ENCODE results near the gene FAM117A. TPM values are rescaled to one million over a fixed set of nuclear protein-coding genes. Genes with fewer than 3 reads are reported as not detected.
A peak's percentile ranks its signal among the peaks of the same experiment; 100 is the strongest.

Gene FAM117A
- total RNA-seq, 2 donors from 2014 or later, result 15.1 to 15.5 TPM

DNA sequence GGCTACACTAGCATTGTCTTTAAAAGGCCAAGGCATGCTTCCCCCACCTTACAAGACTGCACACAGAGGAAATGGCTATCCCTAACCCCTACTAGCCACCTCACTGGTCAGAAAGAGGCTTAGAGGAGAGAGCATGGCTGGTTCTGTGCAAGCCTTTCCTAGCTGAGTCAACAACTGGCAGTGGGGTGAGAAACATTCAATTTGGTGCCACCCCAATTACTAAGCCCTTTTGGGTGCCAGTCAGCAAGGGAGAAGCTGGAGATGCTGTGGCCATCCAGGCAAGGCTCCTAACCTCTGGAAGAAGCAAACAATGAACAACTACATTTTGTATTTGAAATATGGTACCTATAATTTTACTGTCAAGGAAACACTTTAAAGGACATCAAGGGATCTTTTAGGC, 19.9 kb upstream of the FAM117A start:
- no peak for DNase-seq (ENCODE audit: low spot score)

DNA sequence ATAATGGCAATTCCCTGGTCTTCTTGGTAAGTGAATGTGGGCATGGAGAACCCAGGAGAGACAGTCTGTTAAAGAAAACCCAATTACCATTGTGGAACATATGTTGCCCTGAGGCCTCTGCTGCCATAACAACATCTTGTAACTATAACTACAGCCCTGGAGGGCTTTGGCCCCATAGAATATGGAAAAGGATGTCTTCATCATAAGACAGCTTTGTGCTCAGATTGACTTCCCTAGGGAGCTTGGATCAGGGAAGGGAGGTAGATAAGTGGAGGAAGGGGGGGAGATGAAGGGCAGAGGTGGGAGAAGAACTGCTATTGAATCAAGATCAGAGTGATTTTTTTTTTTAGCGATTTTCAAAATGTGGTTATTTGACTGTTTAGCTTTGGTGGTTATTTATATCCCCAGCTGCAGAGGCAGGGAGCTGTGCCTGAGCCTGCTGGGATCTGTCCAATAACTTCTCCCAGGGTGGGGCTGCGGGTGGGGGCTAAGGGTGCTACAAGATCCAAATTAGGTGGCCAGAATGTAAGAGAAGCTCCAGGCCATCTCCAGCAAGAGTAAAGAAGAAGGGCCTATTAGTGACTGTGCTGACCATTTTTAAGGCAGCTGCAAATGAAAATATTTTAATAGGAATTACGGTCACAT, 19.3 kb upstream of the FAM117A start:
- Histone ChIP-seq H3K9me3 (no peaks in the 10 kb centered on the region), H3K4me1 (peaks cover 0 to 45% of the 10 kb centered on the region in 2 donors), H3K4me3 (no peak overlapping the region), H3K27me3 (no peaks in the 10 kb centered on the region), H3K36me3 (no peaks in the 10 kb centered on the region), H3K27ac (peak overlapping the region; percentile 44 to 64)
- no peak for DNase-seq (ENCODE audit: low spot score)
- no peak for TF ChIP-seq CTCF (IDR thresholded peaks at IDR 0.05)

More for the DNA sequence above, 19.9 kb upstream of the FAM117A start:
- TF ChIP-seq CTCF (IDR thresholded peaks at IDR 0.05), result no peak
- Histone ChIP-seq H3K4me3 (no peak overlapping the region), H3K4me1 (peaks cover 0 to 45% of the 10 kb centered on the region in 2 donors), H3K27ac (peak overlapping the region in 1 of 2 donors; percentile 64), H3K36me3 (no peaks in the 10 kb centered on the region), H3K9me3 (no peaks in the 10 kb centered on the region), H3K27me3 (no peaks in the 10 kb centered on the region)

DNA sequence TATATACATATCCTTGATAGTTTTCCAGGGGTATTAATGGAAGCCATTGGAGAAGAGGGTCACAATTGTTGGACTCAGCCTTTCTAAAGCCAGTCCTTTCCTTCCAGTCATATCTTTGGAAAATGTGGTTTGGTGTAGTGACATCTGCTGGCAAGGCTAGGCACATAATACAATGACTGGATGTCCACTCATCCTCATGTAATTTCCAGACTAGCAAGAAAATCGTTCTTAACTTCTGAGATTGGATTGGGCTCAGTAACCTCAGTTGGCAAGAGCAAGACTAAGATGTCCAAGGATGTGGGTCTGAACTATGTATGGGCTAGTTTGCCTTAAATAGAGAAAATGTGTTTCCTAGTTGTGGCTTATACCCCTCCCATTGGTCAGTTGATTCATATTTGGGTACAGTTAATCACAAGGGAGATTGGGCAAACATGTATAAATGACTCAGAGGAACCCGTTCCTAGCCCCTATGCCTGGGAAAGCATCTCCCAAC, 15.9 kb upstream of the FAM117A start:
- no peak for DNase-seq (ENCODE audit: low spot score)
- peak; percentile 28 to 73 for TF ChIP-seq CTCF (IDR thresholded peaks at IDR 0.05)
- H3K27ac ChIP-seq, result peak overlapping the region in 1 of 2 donors; percentile 44
- H3K9me3 ChIP-seq, result no peaks in the 10 kb centered on the region
- H3K36me3 ChIP-seq, result no peaks in the 10 kb centered on the region
- H3K27me3 ChIP-seq, result no peaks in the 10 kb centered on the region
- H3K4me3 ChIP-seq, result no peak overlapping the region
- peaks cover 0 to 61% of the 10 kb centered on the region in 2 donors for H3K4me1 ChIP-seq

GRCh38 chr17:49779156-49779738, 15.3 kb upstream of the FAM117A start:
- H3K4me1 ChIP-seq, result peaks cover 0 to 57% of the 10 kb centered on the region in 2 donors
- H3K4me3 ChIP-seq, result no peak overlapping the region
- no peaks in the 10 kb centered on the region for H3K36me3 ChIP-seq
- H3K27me3 ChIP-seq, result no peaks in the 10 kb centered on the region
- H3K27ac ChIP-seq, result peak overlapping the region; percentile 29 to 44
- no peaks in the 10 kb centered on the region for H3K9me3 ChIP-seq
- TF ChIP-seq CTCF (IDR thresholded peaks at IDR 0.05), result no peak
- no peak for DNase-seq (ENCODE audit: low spot score)

- Histone ChIP-seq H3K9me3 (no peaks in the 10 kb centered on the region), H3K36me3 (no peaks in the 10 kb centered on the region), H3K27ac (no peak overlapping the region), H3K27me3 (no peaks in the 10 kb centered on the region), H3K4me3 (no peak overlapping the region), H3K4me1 (peaks cover 0 to 40% of the 10 kb centered on the region in 2 donors)
- no peak for TF ChIP-seq CTCF (IDR thresholded peaks at IDR 0.05)
- no peak for DNase-seq (ENCODE audit: low spot score)
These were observed 13.6 kb upstream of the FAM117A start for GRCh38 chr17:49777563-49777962.
